Bladder microvascular endothelial cell (primary cell): ENCODE data around the gene LIN28A. TPM values are rescaled to one million over a fixed set of nuclear protein-coding genes. Genes with fewer than 3 reads are reported as not detected.

Experiments used
- total RNA-seq: library from RNA; depleted of rRNA; stranded (reverse); fragments of >200 nt; gene quantifications from 2 replicates; pipeline ENCODE4 v1.2.3, GENCODE V29; 2014

The LIN28A gene, protein sequence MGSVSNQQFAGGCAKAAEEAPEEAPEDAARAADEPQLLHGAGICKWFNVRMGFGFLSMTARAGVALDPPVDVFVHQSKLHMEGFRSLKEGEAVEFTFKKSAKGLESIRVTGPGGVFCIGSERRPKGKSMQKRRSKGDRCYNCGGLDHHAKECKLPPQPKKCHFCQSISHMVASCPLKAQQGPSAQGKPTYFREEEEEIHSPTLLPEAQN
- not detected in 2 replicates for total RNA-seq

DNA sequence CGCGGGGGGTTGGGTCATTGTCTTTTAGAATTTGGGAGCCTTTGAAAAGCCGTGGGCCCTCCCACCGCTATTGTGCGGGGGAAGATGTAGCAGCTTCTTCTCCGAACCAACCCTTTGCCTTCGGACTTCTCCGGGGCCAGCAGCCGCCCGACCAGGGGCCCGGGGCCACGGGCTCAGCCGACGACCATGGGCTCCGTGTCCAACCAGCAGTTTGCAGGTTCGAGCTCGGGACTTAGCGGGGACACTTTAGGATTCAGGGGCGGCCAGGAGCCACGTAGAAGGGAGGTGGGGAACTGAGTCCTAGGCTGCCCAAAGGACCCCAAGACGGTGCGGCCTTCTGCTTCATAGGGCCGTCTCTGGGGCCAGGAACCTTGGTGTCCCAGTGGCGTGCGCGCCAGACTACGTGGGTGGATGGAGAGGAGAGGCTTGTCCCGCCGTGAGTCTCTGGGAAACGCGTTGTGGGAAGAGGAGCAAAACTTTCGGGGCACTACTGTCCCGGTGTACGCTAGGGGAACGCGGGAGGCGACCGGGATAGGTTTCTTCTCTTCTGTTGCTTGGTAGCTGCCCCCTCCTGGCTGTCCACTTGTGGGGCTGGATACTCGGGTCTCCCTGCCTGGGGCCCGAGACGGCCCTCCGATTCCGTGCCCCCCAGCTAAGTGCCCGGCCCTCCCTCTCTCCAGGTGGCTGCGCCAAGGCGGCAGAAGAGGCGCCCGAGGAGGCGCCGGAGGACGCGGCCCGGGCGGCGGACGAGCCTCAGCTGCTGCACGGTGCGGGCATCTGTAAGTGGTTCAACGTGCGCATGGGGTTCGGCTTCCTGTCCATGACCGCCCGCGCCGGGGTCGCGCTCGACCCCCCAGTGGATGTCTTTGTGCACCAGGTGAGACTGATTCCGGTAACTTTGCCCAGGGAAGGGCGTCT lies at the start of gene LIN28A:
LIN28A (plus strand) TSS at position 112 of the 918 bp plus-strand sequence; CDS start at position 187, 75 bp downstream.

DNA sequence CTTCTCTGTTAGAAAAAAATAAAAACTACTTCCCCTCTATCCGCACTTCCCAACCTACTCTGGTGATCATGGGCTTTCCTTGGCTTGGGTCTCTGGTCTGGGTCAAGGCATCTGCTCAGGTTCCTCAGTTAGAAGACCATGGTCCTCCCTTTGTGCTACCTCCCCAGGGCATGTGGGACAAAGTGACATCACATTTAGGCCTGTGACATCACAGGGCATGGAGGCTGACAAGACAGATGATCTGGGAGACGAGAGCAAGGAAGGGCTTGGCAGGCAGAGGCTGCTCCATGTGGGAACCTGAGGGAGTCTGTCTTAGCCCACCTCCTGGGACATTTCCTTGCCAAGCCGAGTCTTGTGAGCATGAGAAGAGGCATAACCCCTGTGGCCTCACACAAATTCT lies 38.0 kb upstream of the LIN28A start, which contains the start of gene ZNF683:
ZNF683 (minus strand) TSS at position 140 of the 400 bp plus-strand sequence. CDS start 4,179 bp downstream, outside the sequence.

DNA sequence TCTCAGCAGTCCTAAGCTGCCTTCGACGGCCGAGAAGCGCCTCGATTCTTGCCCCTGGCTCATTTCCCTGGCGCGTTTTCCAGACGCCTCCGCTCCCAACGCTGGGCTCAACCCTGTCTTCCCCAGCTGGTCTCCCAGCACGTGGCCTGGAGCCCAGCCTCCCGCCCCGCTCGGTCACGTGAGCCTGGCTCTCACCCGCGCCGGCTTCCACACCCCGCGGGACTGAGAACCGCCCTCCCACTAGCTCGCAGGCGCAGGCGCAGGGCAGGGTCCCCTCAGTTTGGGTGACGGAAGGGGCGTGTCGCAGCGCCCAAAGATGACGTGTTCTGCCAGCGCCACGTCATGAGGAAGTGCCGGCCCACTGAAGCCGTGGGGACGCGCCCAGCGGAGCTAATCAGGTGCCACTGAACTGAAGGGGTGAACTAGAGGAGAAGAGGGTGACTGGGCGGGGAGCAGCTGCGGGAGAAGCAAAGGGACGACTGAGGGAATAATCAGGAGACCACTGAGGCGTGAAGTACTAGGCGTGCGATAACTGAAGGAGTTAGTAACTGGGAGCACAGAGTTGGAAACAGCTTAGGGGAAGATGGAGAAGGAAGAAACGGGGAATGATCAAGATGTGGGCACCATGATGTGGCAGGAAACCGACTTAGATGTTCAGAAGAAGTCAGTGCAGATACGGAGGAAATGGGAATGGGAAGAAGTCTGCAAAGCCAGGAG lies 21.5 kb downstream of the LIN28A start, which contains the start of gene DHDDS:
DHDDS (plus strand) TSS at position 343 of the 717 bp plus-strand sequence. CDS start 625 bp downstream, outside the sequence.

DNA sequence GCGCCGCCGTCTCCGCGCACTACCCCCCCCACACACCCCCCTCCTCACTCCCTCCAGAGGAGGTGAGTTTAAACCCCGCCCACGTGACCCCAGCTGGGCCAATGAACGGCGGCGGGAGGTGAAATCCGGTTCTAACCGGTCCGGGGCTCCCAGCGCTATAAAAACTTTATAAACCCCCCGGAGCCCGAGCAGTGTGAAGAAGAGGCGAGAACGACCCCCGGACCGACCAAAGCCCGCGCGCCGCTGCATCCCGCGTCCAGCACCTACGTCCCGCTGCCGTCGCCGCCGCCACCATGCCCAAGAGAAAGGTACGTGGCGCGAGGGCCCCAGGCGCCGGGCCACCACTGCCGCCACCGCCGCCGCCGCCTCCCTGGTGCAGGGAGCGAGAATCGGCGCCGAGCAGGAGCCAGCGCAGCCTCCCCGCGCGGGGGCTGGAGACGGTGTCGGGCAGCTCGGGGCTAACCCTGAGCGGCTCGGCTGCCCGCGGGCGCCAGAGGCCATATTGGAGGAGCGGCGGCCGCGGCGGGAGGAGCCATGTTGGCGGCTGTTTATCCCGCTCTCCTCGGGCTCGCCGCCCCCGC lies 61.8 kb downstream of the LIN28A start, which contains the start of gene HMGN2:
HMGN2 (plus strand) TSS at position 121 of the 581 bp plus-strand sequence; CDS start at position 294, 173 bp downstream.

Other genes with a start within 250 kb of the LIN28A start
- not detected in 2 replicates for gene C1orf232, start 241.9 kb upstream of the LIN28A start, total RNA-seq
- 15.6 and 29.1 TPM in 2 replicates for gene ZNF593, start 240.9 kb upstream of the LIN28A start, total RNA-seq
- gene ZNF593OS, start 239.0 kb upstream of the LIN28A start, total RNA-seq = not detected in 2 replicates
- gene CNKSR1, start 233.3 kb upstream of the LIN28A start, total RNA-seq = 0.31 TPM in 1 of 2 replicates, not detected in the other
- not detected in 2 replicates for gene CATSPER4, start 220.2 kb upstream of the LIN28A start, total RNA-seq
- gene CEP85, start 176.6 kb upstream of the LIN28A start, total RNA-seq = 8.6 and 12.3 TPM in 2 replicates
- 14.6 and 20.7 TPM in 2 replicates for gene SH3BGRL3, start 130.7 kb upstream of the LIN28A start, total RNA-seq
- 2.3 and 4.5 TPM in 2 replicates for gene UBXN11, start 104.2 kb upstream of the LIN28A start, total RNA-seq
- not detected in 2 replicates for gene CD52, start 92.9 kb upstream of the LIN28A start, total RNA-seq
- 0.31 TPM in 1 of 2 replicates, not detected in the other for gene CRYBG2, start 56.7 kb upstream of the LIN28A start, total RNA-seq
- not detected in 2 replicates for gene ZNF683, start 38.1 kb upstream of the LIN28A start, total RNA-seq
- 33.0 and 56.8 TPM in 2 replicates for gene DHDDS, start 21.5 kb downstream of the LIN28A start, total RNA-seq
- gene HMGN2, start 61.6 kb downstream of the LIN28A start, total RNA-seq = 142 and 291 TPM in 2 replicates
- gene RPS6KA1, start 118.9 kb downstream of the LIN28A start, total RNA-seq = 15.4 TPM in 2 replicates